SK-N-MC (cell line): ENCODE data around the gene MTX1.
"Not testable (repeated sequence)": the region's sequence is repeated elsewhere in the genome, so short reads cannot be mapped to it uniquely, and the experiment has no call there.

ENCODE experiments used
- DNase-seq: peaks from one replicate; pipeline ENCODE4 v3.0.0-alpha.2; 2011; ENCODE audit warnings: low read depth, low spot score
- H3K27ac ChIP-seq: fragments of 200-600 bp; sonication (generic); 2 replicates; pipeline ENCODE4 v1.5.1; 2016; ENCODE audit warnings: mixed run types
- H3K36me3 ChIP-seq: fragments of 200-600 bp; sonication (generic); 2 replicates; pipeline ENCODE4 v1.6.1; 2017; ENCODE audit warnings: antibody characterized with exemption, low read length, mixed read lengths; ENCODE audit not compliant: insufficient read depth
- H3K4me3 ChIP-seq: fragments of 200-600 bp; sonication (generic); 2 replicates; pipeline ENCODE4 v1.5.1; 2016
- H3K9ac ChIP-seq: fragments of 200-600 bp; sonication (generic); 2 replicates; pipeline ENCODE4 v1.8.0; 2017; ENCODE audit warnings: mixed run types, mixed read lengths; ENCODE audit not compliant: insufficient read length
- H3K9me3 ChIP-seq: fragments of 200-600 bp; sonication (generic); 2 replicates; pipeline ENCODE4 v1.6.1; 2017; ENCODE audit warnings: low read depth, mild to moderate bottlenecking, antibody characterized with exemption, low read length, moderate library complexity, mixed read lengths
- EZH2 ChIP-seq: fragments of 200-600 bp; sonication (generic); IDR thresholded peaks from one replicate; pipeline ENCODE4 v1.6.1; 2017; ENCODE audit warnings: antibody characterized with exemption
- FOXP2 ChIP-seq: optimal IDR thresholded peaks from 2 replicates; pipeline ENCODE3; 2011; ENCODE audit warnings: mild to moderate bottlenecking, moderate library complexity; ENCODE audit not compliant: insufficient read depth; ENCODE audit errors: extremely low read length, control extremely low read depth
- POLR2AphosphoS5 ChIP-seq: IDR thresholded peaks from 2 replicates; pipeline ENCODE4 v1.6.1; 2012; ENCODE audit warnings: mild to moderate bottlenecking, low read depth, low read length, borderline replicate concordance

MTX1 gene

GRCh38 chr1:155236451-155236850 is 28.0 kb downstream of the MTX1 start:
- DNase-seq = no peak
- H3K9me3 ChIP-seq = no peaks in the 10 kb centered on the region
- H3K36me3 ChIP-seq = no peaks in the 10 kb centered on the region
- no peak overlapping the region for H3K9ac ChIP-seq
- no peak overlapping the region for H3K4me3 ChIP-seq
- no peak overlapping the region for H3K27ac ChIP-seq
- TF ChIP-seq POLR2AphosphoS5 = no peak
- no peak for TF ChIP-seq FOXP2
- no peak for TF ChIP-seq EZH2

- no peaks in the 10 kb centered on the region for H3K9me3 ChIP-seq
- peak overlapping the region; percentile 61 for H3K9ac ChIP-seq
- peak; percentile 96 for DNase-seq
- H3K27ac ChIP-seq = peak overlapping the region; percentile 61; the same call in 1 of the 2 replicates
- TF ChIP-seq EZH2 (no peak), POLR2AphosphoS5 (peak; percentile 78), FOXP2 (no peak)
- H3K4me3 ChIP-seq = peak overlapping the region; percentile 76
- H3K36me3 ChIP-seq = no peaks in the 10 kb centered on the region
These were observed 32.7 kb downstream of the MTX1 start for GRCh38 chr1:155241069-155241679.

- no peaks in the 10 kb centered on the region for H3K36me3 ChIP-seq
- H3K27ac ChIP-seq = peak overlapping the region; percentile 61; the same call in 1 of the 2 replicates
- DNase-seq = no peak
- no peak overlapping the region for H3K9ac ChIP-seq
- peak overlapping the region; percentile 76; the same call in 1 of the 2 replicates for H3K4me3 ChIP-seq
- no peaks in the 10 kb centered on the region for H3K9me3 ChIP-seq
- TF ChIP-seq POLR2AphosphoS5 (no peak), EZH2 (no peak), FOXP2 (no peak)
These were observed 33.4 kb downstream of the MTX1 start for GRCh38 chr1:155241841-155242264.

GRCh38 chr1:155242805-155243358 is 34.4 kb downstream of the MTX1 start:
- peaks cover 2% of the 10 kb centered on the region; the same call in 1 of the 2 replicates for H3K36me3 ChIP-seq
- no peak for TF ChIP-seq FOXP2
- TF ChIP-seq EZH2 = no peak
- TF ChIP-seq POLR2AphosphoS5 = no peak
- no peaks in the 10 kb centered on the region for H3K9me3 ChIP-seq
- no peak for DNase-seq
- H3K9ac ChIP-seq = no peak overlapping the region
- peak overlapping the region; percentile 72; the same call in 1 of the 2 replicates for H3K4me3 ChIP-seq
- H3K27ac ChIP-seq = peak overlapping the region; percentile 98

- peak; percentile 95 for DNase-seq
- H3K27ac ChIP-seq = peak overlapping the region; percentile 98
- TF ChIP-seq EZH2 (no peak), FOXP2 (peak; percentile 19), POLR2AphosphoS5 (peak; percentile 93)
These were observed 36.1 kb downstream of the MTX1 start for GRCh38 chr1:155244368-155245162.

GRCh38 chr1:155245163-155245524 is 36.6 kb downstream of the MTX1 start:
- TF ChIP-seq EZH2 = no peak
- no peak for TF ChIP-seq POLR2AphosphoS5
- TF ChIP-seq FOXP2 = no peak
- H3K9me3 ChIP-seq = no peaks in the 10 kb centered on the region
- H3K9ac ChIP-seq = peak overlapping the region; percentile 85
- peak overlapping the region; percentile 72 for H3K4me3 ChIP-seq
- peaks cover 7% of the 10 kb centered on the region; the same call in 1 of the 2 replicates for H3K36me3 ChIP-seq
- DNase-seq = no peak
- peak overlapping the region; percentile 98 for H3K27ac ChIP-seq

More at GRCh38 chr1:155244368-155245162, 36.1 kb downstream of the MTX1 start:
- Histone ChIP-seq H3K9ac (peak overlapping the region; percentile 85), H3K9me3 (no peaks in the 10 kb centered on the region), H3K36me3 (peaks cover 7% of the 10 kb centered on the region; the same call in 1 of the 2 replicates), H3K4me3 (peak overlapping the region; percentile 72)

- not testable (repeated sequence) for H3K9me3 ChIP-seq, H3K36me3 ChIP-seq, H3K9ac ChIP-seq, H3K4me3 ChIP-seq, DNase-seq, H3K27ac ChIP-seq
These were observed 38.3 kb downstream of the MTX1 start for GRCh38 chr1:155246796-155247195.
